Measurements from ENCODE around the gene YIPF2.

The YIPF2 gene

GRCh38 chr19:10872546-10873107 is 55.8 kb downstream of the YIPF2 start:
- DNase-seq: no peak
